Osteocyte (in vitro differentiated cells): ENCODE data around the gene FAM216A. TPM values are rescaled to one million over a fixed set of nuclear protein-coding genes. Genes with fewer than 3 reads are reported as not detected.

Experiments used
- DNase-seq: peaks from one replicate; pipeline ENCODE4 v3.0.0; 2021; ENCODE audit warnings: mixed read lengths; ENCODE audit not compliant: unreplicated experiment; ENCODE audit errors: extremely low spot score
- H3K27ac Mint-ChIP-seq: one replicate; pipeline ENCODE4 v1.8.0; 2021; ENCODE audit warnings: mild to moderate bottlenecking, mixed read lengths; ENCODE audit not compliant: unreplicated experiment
- H3K27me3 Mint-ChIP-seq: one replicate; pipeline ENCODE4 v1.8.0; 2021; ENCODE audit warnings: mixed read lengths; ENCODE audit not compliant: unreplicated experiment
- H3K36me3 Mint-ChIP-seq: one replicate; pipeline ENCODE4 v1.8.0; 2021; ENCODE audit warnings: mixed read lengths; ENCODE audit not compliant: unreplicated experiment
- H3K4me1 Mint-ChIP-seq: one replicate; pipeline ENCODE4 v1.8.0; 2021; ENCODE audit warnings: mixed read lengths; ENCODE audit not compliant: unreplicated experiment
- H3K4me3 Mint-ChIP-seq: one replicate; pipeline ENCODE4 v1.8.0; 2021; ENCODE audit warnings: mild to moderate bottlenecking, moderate library complexity, mixed read lengths; ENCODE audit not compliant: unreplicated experiment
- H3K9me3 Mint-ChIP-seq: one replicate; pipeline ENCODE4 v1.8.0; 2021; ENCODE audit warnings: mixed read lengths; ENCODE audit not compliant: unreplicated experiment
- CTCF ChIP-seq: fragments of 200-600 bp; sonication (generic); IDR thresholded peaks from 2 replicates; pipeline ENCODE4 v1.5.0; 2021; ENCODE audit warnings: antibody characterized with exemption, mild to moderate bottlenecking, moderate library complexity
- total RNA-seq: library from RNA; stranded (reverse); gene quantifications from 2 replicates; pipeline ENCODE4 v1.2.1, GENCODE V29; 2021

The FAM216A gene
- total RNA-seq, 1 donor from 2014 or later, result 8.4 TPM

GRCh38 chr12:110528277-110528839 lies 59.7 kb downstream of the FAM216A start:
- no peak overlapping the region for H3K4me3 Mint-ChIP-seq
- no peak overlapping the region for H3K27ac Mint-ChIP-seq
- H3K27me3 Mint-ChIP-seq, result no peaks in the 10 kb centered on the region
- no peak for DNase-seq
- no peaks in the 10 kb centered on the region for H3K4me1 Mint-ChIP-seq
- peaks cover 9% of the 10 kb centered on the region for H3K36me3 Mint-ChIP-seq
- TF ChIP-seq CTCF, result no peak
- H3K9me3 Mint-ChIP-seq, result no peaks in the 10 kb centered on the region

- no peak overlapping the region for H3K4me3 Mint-ChIP-seq
- H3K27ac Mint-ChIP-seq, result no peak overlapping the region
- no peak for DNase-seq
- no peaks in the 10 kb centered on the region for H3K9me3 Mint-ChIP-seq
- H3K27me3 Mint-ChIP-seq, result no peaks in the 10 kb centered on the region
- TF ChIP-seq CTCF, result no peak
- peaks cover 9% of the 10 kb centered on the region for H3K36me3 Mint-ChIP-seq
- H3K4me1 Mint-ChIP-seq, result no peaks in the 10 kb centered on the region
These were observed 61.9 kb downstream of the FAM216A start for GRCh38 chr12:110530511-110530910.

GRCh38 chr12:110531741-110532333 lies 63.2 kb downstream of the FAM216A start:
- no peak overlapping the region for H3K4me3 Mint-ChIP-seq
- no peaks in the 10 kb centered on the region for H3K9me3 Mint-ChIP-seq
- TF ChIP-seq CTCF, result no peak
- H3K36me3 Mint-ChIP-seq, result peaks cover 12% of the 10 kb centered on the region
- no peak for DNase-seq
- no peaks in the 10 kb centered on the region for H3K4me1 Mint-ChIP-seq
- H3K27me3 Mint-ChIP-seq, result no peaks in the 10 kb centered on the region
- no peak overlapping the region for H3K27ac Mint-ChIP-seq

- Mint-ChIP-seq H3K27ac (no peak overlapping the region), H3K9me3 (no peaks in the 10 kb centered on the region), H3K27me3 (no peaks in the 10 kb centered on the region), H3K4me3 (no peak overlapping the region), H3K36me3 (peaks cover 12% of the 10 kb centered on the region), H3K4me1 (no peaks in the 10 kb centered on the region)
- no peak for TF ChIP-seq CTCF
- no peak for DNase-seq
These were observed 64.0 kb downstream of the FAM216A start for GRCh38 chr12:110532644-110533043.

- peaks cover 17% of the 10 kb centered on the region for H3K36me3 Mint-ChIP-seq
- H3K9me3 Mint-ChIP-seq, result no peaks in the 10 kb centered on the region
- H3K4me3 Mint-ChIP-seq, result no peak overlapping the region
- H3K27me3 Mint-ChIP-seq, result no peaks in the 10 kb centered on the region
- DNase-seq, result no peak
- H3K27ac Mint-ChIP-seq, result no peak overlapping the region
- no peak for TF ChIP-seq CTCF
- H3K4me1 Mint-ChIP-seq, result no peaks in the 10 kb centered on the region
These were observed 65.0 kb downstream of the FAM216A start for GRCh38 chr12:110533607-110534006.
